DND-41 (cell line): ENCODE data around the gene SORBS1.

Experiments used
- ATAC-seq: fragments of 200-7000 bp; cut with Tn5 transposase; 3 replicates; pipeline ENCODE4 v1.9.1; 2021; ENCODE audit warnings: low read depth; ENCODE audit not compliant: insufficient read depth
- DNase-seq: peaks from one replicate; pipeline ENCODE4 v3.0.0-alpha.2; 2020
- H2AFZ ChIP-seq: 2 replicates; pipeline ENCODE4 v1.6.0; 2012; ENCODE audit warnings: low read depth, low read length
- H3K27ac ChIP-seq: 2 replicates; pipeline ENCODE4 v1.5.1; 2012; ENCODE audit warnings: low read length, inconsistent platforms
- H3K27me3 ChIP-seq: fragments of 200-600 bp; sonication (generic); 2 replicates; pipeline ENCODE4 v1.6.0; 2012; ENCODE audit warnings: low read length, mild to moderate bottlenecking, inconsistent platforms; ENCODE audit not compliant: insufficient read depth, poor library complexity
- H3K36me3 ChIP-seq: 2 replicates; pipeline ENCODE4 v1.5.1; 2012; ENCODE audit warnings: low read length, inconsistent platforms; ENCODE audit not compliant: insufficient read depth
- H3K4me1 ChIP-seq: 2 replicates; pipeline ENCODE4 v1.5.1; 2012; ENCODE audit warnings: mild to moderate bottlenecking, low read length; ENCODE audit not compliant: insufficient read depth
- H3K4me2 ChIP-seq: 2 replicates; pipeline ENCODE4 v1.6.0; 2012; ENCODE audit warnings: mild to moderate bottlenecking, moderate library complexity, low read length, inconsistent platforms; ENCODE audit not compliant: insufficient read depth
- H3K4me3 ChIP-seq, 2 experiments: fragments of 200-600 bp in 1 of 2; shearing (Covaris generic) in 1 of 2; 2 replicates each; pipeline ENCODE4 v1.5.1; 2012 to 2016; ENCODE audit warnings: inconsistent platforms in 2 of 2, low read length in 2 of 2, mild to moderate bottlenecking in 2 of 2, low read depth in 1 of 2, moderate library complexity in 1 of 2
- H3K79me2 ChIP-seq: 2 replicates; pipeline ENCODE4 v1.6.0; 2012; ENCODE audit warnings: low read length, inconsistent platforms; ENCODE audit not compliant: insufficient read depth
- H3K9ac ChIP-seq: 2 replicates; pipeline ENCODE4 v1.6.0; 2012; ENCODE audit warnings: low read depth, mild to moderate bottlenecking, inconsistent platforms, low read length, moderate library complexity
- H3K9me3 ChIP-seq: 2 replicates; pipeline ENCODE4 v1.5.1; 2012; ENCODE audit warnings: low read length, moderate library complexity, mild to moderate bottlenecking, inconsistent platforms; ENCODE audit not compliant: insufficient read depth, severe bottlenecking
- H4K20me1 ChIP-seq: 2 replicates; pipeline ENCODE4 v1.6.0; 2012; ENCODE audit warnings: low read length; ENCODE audit not compliant: insufficient read depth
- EZH2 ChIP-seq: IDR thresholded peaks from 3 replicates; pipeline ENCODE4 v1.6.1; 2012; ENCODE audit warnings: borderline replicate concordance, low read depth, mild to moderate bottlenecking, moderate library complexity, low read length, inconsistent platforms; ENCODE audit not compliant: severe bottlenecking
- TF ChIP-seq, protein P1 (sequence below): IDR thresholded peaks from 2 replicates; pipeline ENCODE4 v1.5.1; 2012; ENCODE audit warnings: borderline replicate concordance, low read length, moderate library complexity, mild to moderate bottlenecking; ENCODE audit not compliant: poor library complexity, severe bottlenecking; ENCODE audit errors: extremely low read depth

SORBS1 gene

DNA sequence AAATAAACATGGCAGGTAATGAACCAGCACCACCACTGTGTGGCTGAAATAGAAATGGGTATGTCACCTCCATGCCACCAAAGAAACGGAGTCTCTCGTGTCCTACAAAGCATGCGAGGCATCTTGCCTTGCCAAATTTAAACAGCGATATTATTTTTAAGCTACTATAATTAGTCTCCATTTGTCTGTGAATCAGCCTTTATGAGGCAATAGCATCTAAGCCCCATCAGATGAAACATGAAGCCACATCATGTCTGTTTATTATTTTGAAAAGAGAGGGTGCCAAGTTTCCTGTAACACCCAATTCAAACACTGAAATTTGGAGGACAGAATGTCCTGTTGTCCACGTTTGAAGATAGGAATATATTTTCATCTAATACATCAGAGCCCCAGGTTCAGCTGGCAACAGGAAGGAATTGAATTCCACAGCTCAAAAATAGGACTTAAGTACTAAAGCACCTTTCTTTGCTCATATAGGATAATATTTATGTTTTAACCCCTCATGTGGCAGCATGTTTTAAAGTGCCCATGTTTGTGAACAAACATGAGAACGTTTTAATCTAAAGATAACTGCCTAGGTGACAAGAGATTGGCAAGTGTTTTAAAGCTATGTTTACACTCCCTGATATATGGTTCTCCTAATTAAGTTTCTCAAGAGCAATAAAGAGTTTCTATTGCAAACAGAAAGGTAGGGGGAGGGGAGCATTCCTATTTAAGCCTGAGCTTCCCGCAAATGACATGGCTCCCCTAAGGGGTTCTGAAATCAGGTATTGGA is 86.8 kb downstream of the SORBS1 start:
- Histone ChIP-seq H3K4me3 (no peak overlapping the region), H3K9ac (no peak overlapping the region), H3K4me2 (no peak overlapping the region), H3K27ac (no peak overlapping the region), H3K79me2 (no peaks in the 10 kb centered on the region), H3K36me3 (no peaks in the 10 kb centered on the region), H3K9me3 (no peaks in the 10 kb centered on the region), H2AFZ (no peak overlapping the region), H3K27me3 (peaks cover 13% of the 10 kb centered on the region), H3K4me1 (no peaks in the 10 kb centered on the region), H4K20me1 (no peaks in the 10 kb centered on the region)
- ATAC-seq (no peak), DNase-seq (no peak)
- no peak for TF ChIP-seq EZH2
- TF ChIP-seq, protein P1, sequence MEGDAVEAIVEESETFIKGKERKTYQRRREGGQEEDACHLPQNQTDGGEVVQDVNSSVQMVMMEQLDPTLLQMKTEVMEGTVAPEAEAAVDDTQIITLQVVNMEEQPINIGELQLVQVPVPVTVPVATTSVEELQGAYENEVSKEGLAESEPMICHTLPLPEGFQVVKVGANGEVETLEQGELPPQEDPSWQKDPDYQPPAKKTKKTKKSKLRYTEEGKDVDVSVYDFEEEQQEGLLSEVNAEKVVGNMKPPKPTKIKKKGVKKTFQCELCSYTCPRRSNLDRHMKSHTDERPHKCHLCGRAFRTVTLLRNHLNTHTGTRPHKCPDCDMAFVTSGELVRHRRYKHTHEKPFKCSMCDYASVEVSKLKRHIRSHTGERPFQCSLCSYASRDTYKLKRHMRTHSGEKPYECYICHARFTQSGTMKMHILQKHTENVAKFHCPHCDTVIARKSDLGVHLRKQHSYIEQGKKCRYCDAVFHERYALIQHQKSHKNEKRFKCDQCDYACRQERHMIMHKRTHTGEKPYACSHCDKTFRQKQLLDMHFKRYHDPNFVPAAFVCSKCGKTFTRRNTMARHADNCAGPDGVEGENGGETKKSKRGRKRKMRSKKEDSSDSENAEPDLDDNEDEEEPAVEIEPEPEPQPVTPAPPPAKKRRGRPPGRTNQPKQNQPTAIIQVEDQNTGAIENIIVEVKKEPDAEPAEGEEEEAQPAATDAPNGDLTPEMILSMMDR: no peak

DNA sequence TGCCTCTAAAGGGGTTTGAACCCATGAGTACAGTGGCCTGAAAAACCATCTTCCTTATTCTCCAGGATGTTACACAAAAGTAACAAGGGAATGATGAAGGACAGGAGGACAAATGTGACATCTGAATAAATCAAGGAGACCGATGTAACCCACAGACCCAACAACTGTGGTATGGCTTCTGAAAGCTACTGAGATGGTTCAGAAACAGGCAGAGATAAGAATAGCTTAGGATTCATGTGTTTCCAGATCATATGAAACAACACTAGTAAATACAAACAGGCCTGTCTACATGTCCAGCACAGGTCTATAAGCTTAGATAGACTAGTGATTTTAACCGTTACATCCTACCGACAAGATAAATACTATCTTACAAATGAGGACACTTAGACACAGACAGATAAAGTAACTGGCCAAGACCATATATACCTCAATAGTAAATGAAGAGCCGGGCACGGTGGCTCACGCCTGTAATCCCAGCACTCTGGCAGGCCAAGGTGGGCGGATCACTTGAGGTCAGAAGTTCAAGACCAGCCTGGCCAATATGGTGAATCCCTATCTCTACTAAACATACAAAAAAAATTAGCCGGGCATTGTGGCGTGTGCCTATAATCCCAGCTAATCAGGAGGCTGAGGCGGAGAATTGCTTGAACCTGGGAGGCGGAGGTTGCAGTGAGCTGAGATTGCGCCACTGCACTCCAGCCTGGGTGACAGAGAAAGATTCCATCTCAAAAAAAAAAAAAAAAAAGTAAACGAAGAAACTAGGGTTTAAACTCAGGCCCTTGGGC is 88.7 kb downstream of the SORBS1 start:
- Histone ChIP-seq H4K20me1 (no peaks in the 10 kb centered on the region), H3K4me3 (no peak overlapping the region), H3K4me1 (no peaks in the 10 kb centered on the region), H3K36me3 (no peaks in the 10 kb centered on the region), H3K9ac (no peak overlapping the region), H3K9me3 (no peaks in the 10 kb centered on the region), H3K4me2 (no peak overlapping the region), H3K27me3 (peaks cover 6% of the 10 kb centered on the region), H3K27ac (no peak overlapping the region), H3K79me2 (no peaks in the 10 kb centered on the region), H2AFZ (no peak overlapping the region)
- ATAC-seq (no peak), DNase-seq (no peak)
- no peak for TF ChIP-seq EZH2
- TF ChIP-seq, protein P1: no peak

DNA sequence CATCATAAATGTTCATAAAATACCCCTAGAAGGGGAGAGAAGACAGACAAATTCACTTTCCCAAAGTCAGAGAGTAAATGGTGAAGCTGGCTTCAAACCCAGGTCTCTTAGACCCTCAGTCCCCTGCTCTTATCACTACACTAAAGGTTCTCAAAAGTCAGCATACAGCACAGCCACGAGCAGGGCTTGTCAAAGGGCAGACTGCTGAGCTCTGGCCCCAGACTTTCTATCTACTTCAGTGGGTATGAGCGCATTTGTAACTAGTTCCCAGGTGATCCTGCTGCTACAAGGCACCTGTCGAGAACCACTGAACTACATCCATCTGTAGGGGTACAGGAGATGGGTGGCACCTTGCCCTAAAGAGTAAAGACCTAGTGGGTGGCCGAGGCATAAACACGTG is 91.5 kb downstream of the SORBS1 start:
- no peak overlapping the region for H3K27ac ChIP-seq
- ATAC-seq: no peak
- H3K9me3 ChIP-seq: no peaks in the 10 kb centered on the region
- peaks cover 5% of the 10 kb centered on the region for H3K27me3 ChIP-seq
- H3K4me2 ChIP-seq: no peak overlapping the region
- no peak for DNase-seq
- TF ChIP-seq, protein P1: no peak
- TF ChIP-seq EZH2: no peak
- no peak overlapping the region for H3K9ac ChIP-seq
- H4K20me1 ChIP-seq: no peaks in the 10 kb centered on the region
- no peaks in the 10 kb centered on the region for H3K36me3 ChIP-seq
- no peaks in the 10 kb centered on the region for H3K4me1 ChIP-seq
- H2AFZ ChIP-seq: no peak overlapping the region
- no peak overlapping the region for H3K4me3 ChIP-seq
- H3K79me2 ChIP-seq: no peaks in the 10 kb centered on the region
